OCI-LY1 (cell line): ENCODE data around the gene TMEM63B.

Source experiments
- H2AFZ ChIP-seq: fragments of 200-600 bp; sonication (generic), shearing (Covaris generic); 2 replicates; pipeline ENCODE4 v1.6.0; 2014; ENCODE audit warnings: antibody characterized with exemption, mild to moderate bottlenecking, low read length
- H3F3A ChIP-seq: fragments of 200-600 bp; sonication (generic), shearing (Covaris generic); 2 replicates; pipeline ENCODE4 v1.6.0; 2014; ENCODE audit warnings: mild to moderate bottlenecking, antibody characterized with exemption, low read length, moderate library complexity; ENCODE audit not compliant: insufficient read depth
- H3K27ac ChIP-seq: fragments of 200-600 bp; sonication (generic); 2 replicates; pipeline ENCODE4 v1.5.1; 2014; ENCODE audit warnings: low read length, mixed run types, mild to moderate bottlenecking, low read depth; ENCODE audit not compliant: poor library complexity, severe bottlenecking
- H3K27me3 ChIP-seq: fragments of 200-600 bp; sonication (generic); 2 replicates; pipeline ENCODE4 v1.6.0; 2014; ENCODE audit warnings: antibody characterized with exemption, mild to moderate bottlenecking, low read length, moderate library complexity; ENCODE audit not compliant: insufficient read depth
- H3K36me3 ChIP-seq: fragments of 200-600 bp; sonication (generic); 2 replicates; pipeline ENCODE4 v1.6.1; 2014; ENCODE audit warnings: mild to moderate bottlenecking, antibody characterized with exemption, low read length, moderate library complexity, mixed read lengths; ENCODE audit not compliant: insufficient read depth
- H3K4me1 ChIP-seq: fragments of 200-600 bp; sonication (generic); 2 replicates; pipeline ENCODE4 v1.5.1; 2014; ENCODE audit warnings: mild to moderate bottlenecking, low read length, moderate library complexity; ENCODE audit not compliant: insufficient read depth, severe bottlenecking
- H3K4me2 ChIP-seq: fragments of 200-600 bp; sonication (generic), shearing (Covaris generic); 2 replicates; pipeline ENCODE4 v1.6.1; 2014; ENCODE audit warnings: low read length
- H3K4me3 ChIP-seq: fragments of 200-600 bp; sonication (generic); 2 replicates; pipeline ENCODE4 v1.5.1; 2014; ENCODE audit warnings: low read length, low read depth, mild to moderate bottlenecking, mixed read lengths; ENCODE audit not compliant: poor library complexity, severe bottlenecking
- H3K79me2 ChIP-seq: fragments of 200-600 bp; shearing (Covaris generic); 2 replicates; pipeline ENCODE4 v1.6.1; 2016; ENCODE audit warnings: mixed run types, low read length, mixed read lengths; ENCODE audit not compliant: insufficient read depth
- H3K9ac ChIP-seq: fragments of 200-600 bp; sonication (generic), shearing (Covaris generic); 2 replicates; pipeline ENCODE4 v1.6.1; 2014; ENCODE audit warnings: mild to moderate bottlenecking, low read length, mixed read lengths
- H3K9me2 ChIP-seq: fragments of 200-600 bp; sonication (generic), shearing (Covaris generic); 2 replicates; pipeline ENCODE4 v1.6.1; 2014; ENCODE audit warnings: low read depth, mild to moderate bottlenecking, low read length, mixed read lengths
- H3K9me3 ChIP-seq: fragments of 200-600 bp; shearing (Covaris generic); 2 replicates; pipeline ENCODE4 v1.6.1; 2014; ENCODE audit warnings: low read length, mixed read lengths
- H4K20me1 ChIP-seq: fragments of 200-600 bp; sonication (generic), shearing (Covaris generic); 2 replicates; pipeline ENCODE4 v1.6.0; 2016; ENCODE audit warnings: mild to moderate bottlenecking, low read length; ENCODE audit not compliant: insufficient read depth
- CTCF ChIP-seq: fragments of 200-600 bp; sonication (generic), shearing (Covaris generic); IDR thresholded peaks from 2 replicates; pipeline ENCODE4 v1.5.1; 2017; ENCODE audit warnings: mild to moderate bottlenecking, antibody characterized with exemption, low read length, moderate library complexity, mixed read lengths
- EZH2 ChIP-seq: fragments of 200-600 bp; sonication (generic), shearing (Covaris generic); IDR thresholded peaks from 2 replicates; pipeline ENCODE4 v1.8.0; 2017; ENCODE audit warnings: borderline replicate concordance, mixed run types, mild to moderate bottlenecking, antibody characterized with exemption, low read length, moderate library complexity, mixed read lengths

The TMEM63B gene

GRCh38 chr6:44086931-44087574 lies 40.3 kb upstream of the TMEM63B start:
- Histone ChIP-seq H3K27ac (no peak overlapping the region), H3K27me3 (no peaks in the 10 kb centered on the region), H3K4me2 (no peak overlapping the region), H3K9ac (no peak overlapping the region), H3K9me2 (no peaks in the 10 kb centered on the region), H3K79me2 (no peaks in the 10 kb centered on the region), H4K20me1 (no peaks in the 10 kb centered on the region), H3F3A (no peaks in the 10 kb centered on the region), H3K9me3 (no peaks in the 10 kb centered on the region), H2AFZ (no peak overlapping the region), H3K4me1 (peaks cover 39% of the 10 kb centered on the region), H3K36me3 (0 out of 2 replicates have a peak, but pooled peaks cover 3% of the 10 kb centered on the region), H3K4me3 (no peak overlapping the region)
- TF ChIP-seq EZH2 (no peak), CTCF (no peak)

- Histone ChIP-seq H3K4me1 (peaks cover 33% of the 10 kb centered on the region), H3F3A (no peaks in the 10 kb centered on the region), H3K9ac (no peak overlapping the region), H3K27me3 (no peaks in the 10 kb centered on the region), H3K79me2 (no peaks in the 10 kb centered on the region), H3K4me3 (no peak overlapping the region), H2AFZ (no peak overlapping the region), H3K27ac (no peak overlapping the region), H4K20me1 (no peaks in the 10 kb centered on the region), H3K4me2 (no peak overlapping the region), H3K9me2 (no peaks in the 10 kb centered on the region), H3K9me3 (no peaks in the 10 kb centered on the region), H3K36me3 (0 out of 2 replicates have a peak, but pooled peaks cover 3% of the 10 kb centered on the region)
- TF ChIP-seq CTCF = no peak
- TF ChIP-seq EZH2 = no peak
Observed at GRCh38 chr6:44087623-44088022, 39.7 kb upstream of the TMEM63B start.

GRCh38 chr6:44088827-44089590 lies 38.3 kb upstream of the TMEM63B start:
- H3K4me3 ChIP-seq = no peak overlapping the region
- H3K9me3 ChIP-seq = no peaks in the 10 kb centered on the region
- no peak overlapping the region for H3K4me2 ChIP-seq
- no peak overlapping the region for H3K9ac ChIP-seq
- TF ChIP-seq CTCF (no peak), EZH2 (no peak)
- H3K9me2 ChIP-seq = no peaks in the 10 kb centered on the region
- H3K36me3 ChIP-seq = 0 out of 2 replicates have a peak, but pooled peaks cover 3% of the 10 kb centered on the region
- H3K4me1 ChIP-seq = peaks cover 19% of the 10 kb centered on the region
- H4K20me1 ChIP-seq = no peaks in the 10 kb centered on the region
- no peaks in the 10 kb centered on the region for H3F3A ChIP-seq
- H3K27ac ChIP-seq = no peak overlapping the region
- no peaks in the 10 kb centered on the region for H3K27me3 ChIP-seq
- H3K79me2 ChIP-seq = no peaks in the 10 kb centered on the region
- no peak overlapping the region for H2AFZ ChIP-seq
